Muscle layer of duodenum (tissue), 2 donors: ENCODE measurements around the gene FAM83D.
"Not testable (repeated sequence)": the region's sequence is repeated elsewhere in the genome, so short reads cannot be mapped to it uniquely, and the experiment has no call there.

Experiments used
- H3K27ac ChIP-seq: one replicate; pipeline ENCODE4 v1.7.0; 2013; ENCODE audit warnings: mild to moderate bottlenecking, low read length
- H3K27me3 ChIP-seq: one replicate; pipeline ENCODE4 v1.7.0; 2013; ENCODE audit warnings: low read depth, mild to moderate bottlenecking, control low read depth, low read length
- H3K36me3 ChIP-seq, 2 donors: one replicate each; pipeline ENCODE4 v1.7.0; 2013; ENCODE audit warnings: low read length in 2 of 2, control low read depth in 1 of 2, mild to moderate bottlenecking in 1 of 2; ENCODE audit not compliant: insufficient read depth in 2 of 2, control insufficient read depth in 1 of 2
- H3K4me1 ChIP-seq, 2 donors: one replicate each; pipeline ENCODE4 v1.7.0; 2013; ENCODE audit warnings: low read length in 2 of 2, mild to moderate bottlenecking in 2 of 2, control low read depth in 1 of 2, moderate library complexity in 1 of 2; ENCODE audit not compliant: insufficient read depth in 2 of 2, control insufficient read depth in 1 of 2
- H3K4me3 ChIP-seq, 2 donors: one replicate each; pipeline ENCODE4 v1.7.0; 2013; ENCODE audit warnings: low read length in 2 of 2, low read depth in 1 of 2, mild to moderate bottlenecking in 1 of 2
- H3K9me3 ChIP-seq, 2 donors: one replicate each; pipeline ENCODE4 v1.7.0; 2013; ENCODE audit warnings: low read length in 2 of 2, control low read depth in 1 of 2, mild to moderate bottlenecking in 1 of 2; ENCODE audit not compliant: control insufficient read depth in 1 of 2
- donor health status: healthy.

FAM83D gene

GRCh38 chr20:38990728-38991127, 64.5 kb downstream of the FAM83D start:
- peaks cover 13 to 18% of the 10 kb centered on the region in 2 donors for H3K36me3 ChIP-seq
- no peaks in the 10 kb centered on the region for H3K27me3 ChIP-seq
- H3K4me1 ChIP-seq = peaks cover 6 to 10% of the 10 kb centered on the region in 2 donors
- H3K4me3 ChIP-seq = no peak overlapping the region
- H3K9me3 ChIP-seq = no peaks in the 10 kb centered on the region
- H3K27ac ChIP-seq = no peak overlapping the region

- Histone ChIP-seq H3K36me3 (peaks cover 17 to 21% of the 10 kb centered on the region in 2 donors), H3K27me3 (no peaks in the 10 kb centered on the region), H3K9me3 (no peaks in the 10 kb centered on the region), H3K4me3 (no peak overlapping the region), H3K27ac (no peak overlapping the region), H3K4me1 (peaks cover 0 to 3% of the 10 kb centered on the region in 2 donors)
Observed at GRCh38 chr20:38991814-38992704, 65.8 kb downstream of the FAM83D start.

GRCh38 chr20:38995536-38996044, 69.4 kb downstream of the FAM83D start:
- no peak overlapping the region for H3K4me3 ChIP-seq
- H3K36me3 ChIP-seq = peaks cover 32 to 50% of the 10 kb centered on the region in 2 donors
- no peaks in the 10 kb centered on the region for H3K27me3 ChIP-seq
- H3K27ac ChIP-seq = no peak overlapping the region
- H3K4me1 ChIP-seq = no peaks in the 10 kb centered on the region
- no peaks in the 10 kb centered on the region for H3K9me3 ChIP-seq

GRCh38 chr20:38996866-38997265, 70.6 kb downstream of the FAM83D start:
- not testable (repeated sequence) for H3K27me3 ChIP-seq, H3K9me3 ChIP-seq, H3K4me1 ChIP-seq, H3K4me3 ChIP-seq, H3K27ac ChIP-seq
- peaks cover 23 to 56% of the 10 kb centered on the region in 2 donors for H3K36me3 ChIP-seq

- Histone ChIP-seq H3K4me1 (no peaks in the 10 kb centered on the region), H3K36me3 (peaks cover 27 to 63% of the 10 kb centered on the region in 2 donors), H3K27me3 (no peaks in the 10 kb centered on the region), H3K9me3 (no peaks in the 10 kb centered on the region), H3K27ac (no peak overlapping the region), H3K4me3 (no peak overlapping the region)
Observed at GRCh38 chr20:38997622-38998021, 71.4 kb downstream of the FAM83D start.

- Histone ChIP-seq H3K27ac (no peak overlapping the region), H3K4me1 (no peaks in the 10 kb centered on the region), H3K9me3 (no peaks in the 10 kb centered on the region), H3K27me3 (no peaks in the 10 kb centered on the region), H3K36me3 (peaks cover 40 to 76% of the 10 kb centered on the region in 2 donors), H3K4me3 (no peak overlapping the region)
Observed at GRCh38 chr20:38999217-38999616, 73.0 kb downstream of the FAM83D start.

- no peaks in the 10 kb centered on the region for H3K27me3 ChIP-seq
- peaks cover 43 to 72% of the 10 kb centered on the region in 2 donors for H3K36me3 ChIP-seq
- no peak overlapping the region for H3K27ac ChIP-seq
- no peaks in the 10 kb centered on the region for H3K9me3 ChIP-seq
- peaks cover 0 to 4% of the 10 kb centered on the region in 2 donors for H3K4me1 ChIP-seq
- no peak overlapping the region for H3K4me3 ChIP-seq
Observed at GRCh38 chr20:38999965-39000910, 74.0 kb downstream of the FAM83D start.
